Neural cell (in vitro differentiated cells): ENCODE results near the gene MAPK7.

Source experiments
- EP300 ChIP-seq: fragments of 450-650 bp; conservative IDR thresholded peaks from 2 replicates; pipeline ENCODE4 v1.6.1; 2014; ENCODE audit warnings: antibody characterized with exemption, mild to moderate bottlenecking, moderate library complexity; ENCODE audit not compliant: poor library complexity, severe bottlenecking
- EZH2 ChIP-seq: fragments of 200-600, 300-800 bp; shearing (Covaris generic), sonication (generic); IDR thresholded peaks from 2 replicates; pipeline ENCODE4 v1.6.1; 2014; ENCODE audit warnings: antibody characterized with exemption, low read length, borderline replicate concordance, mild to moderate bottlenecking; ENCODE audit not compliant: insufficient read depth, poor library complexity, severe bottlenecking
- MXI1 ChIP-seq: fragments of 450-650 bp; conservative IDR thresholded peaks from 2 replicates; pipeline ENCODE4 v1.6.1; 2014; ENCODE audit warnings: antibody characterized with exemption, mild to moderate bottlenecking; ENCODE audit not compliant: poor library complexity, severe bottlenecking
- POLR2AphosphoS5 ChIP-seq: IDR thresholded peaks from 2 replicates; pipeline ENCODE4 v1.6.1; 2012
- REST ChIP-seq: IDR thresholded peaks from 2 replicates; pipeline ENCODE4 v1.6.1; 2012; ENCODE audit warnings: borderline replicate concordance
- TAF1 ChIP-seq: IDR thresholded peaks from 2 replicates; pipeline ENCODE4 v1.6.1; 2012; ENCODE audit warnings: low read depth
- TF ChIP-seq, protein P1 (sequence below): fragments of 450-650 bp; IDR thresholded peaks from 2 replicates; pipeline ENCODE4 v1.5.1; 2014; ENCODE audit warnings: antibody characterized with exemption, mild to moderate bottlenecking, moderate library complexity; ENCODE audit not compliant: poor library complexity, severe bottlenecking

GRCh38 chr17:19359856-19360255 is 18.4 kb upstream of the MAPK7 start:
- TF ChIP-seq EP300 (no peak), POLR2AphosphoS5 (no peak), REST (no peak), EZH2 (no peak), MXI1 (no peak), TAF1 (no peak)
- TF ChIP-seq, protein P1, sequence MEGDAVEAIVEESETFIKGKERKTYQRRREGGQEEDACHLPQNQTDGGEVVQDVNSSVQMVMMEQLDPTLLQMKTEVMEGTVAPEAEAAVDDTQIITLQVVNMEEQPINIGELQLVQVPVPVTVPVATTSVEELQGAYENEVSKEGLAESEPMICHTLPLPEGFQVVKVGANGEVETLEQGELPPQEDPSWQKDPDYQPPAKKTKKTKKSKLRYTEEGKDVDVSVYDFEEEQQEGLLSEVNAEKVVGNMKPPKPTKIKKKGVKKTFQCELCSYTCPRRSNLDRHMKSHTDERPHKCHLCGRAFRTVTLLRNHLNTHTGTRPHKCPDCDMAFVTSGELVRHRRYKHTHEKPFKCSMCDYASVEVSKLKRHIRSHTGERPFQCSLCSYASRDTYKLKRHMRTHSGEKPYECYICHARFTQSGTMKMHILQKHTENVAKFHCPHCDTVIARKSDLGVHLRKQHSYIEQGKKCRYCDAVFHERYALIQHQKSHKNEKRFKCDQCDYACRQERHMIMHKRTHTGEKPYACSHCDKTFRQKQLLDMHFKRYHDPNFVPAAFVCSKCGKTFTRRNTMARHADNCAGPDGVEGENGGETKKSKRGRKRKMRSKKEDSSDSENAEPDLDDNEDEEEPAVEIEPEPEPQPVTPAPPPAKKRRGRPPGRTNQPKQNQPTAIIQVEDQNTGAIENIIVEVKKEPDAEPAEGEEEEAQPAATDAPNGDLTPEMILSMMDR = no peak
